ENCODE data around the gene MCC.

- TF ChIP-seq CTCF (IDR thresholded peaks at IDR 0.05 in 4 of 5, conservative IDR thresholded peaks at IDR 0.05 in 1 of 5) (no peak), POLR2A (IDR thresholded peaks at IDR 0.05) (no peak)
Measured at GRCh38 chr5:113329981-113330380, 158.3 kb downstream of the MCC start.
